K562 (cell line): ENCODE results near the gene ANKLE1. TPM values are rescaled to one million over a fixed set of nuclear protein-coding genes. Genes with fewer than 3 reads are reported as not detected.
A peak's percentile ranks its signal among the peaks of the same experiment; 100 is the strongest.

Experiments used
- EHMT2 ChIP-seq: fragments of 450-650 bp; IDR thresholded peaks from 2 replicates; pipeline ENCODE4 v1.6.1; 2018; ENCODE audit warnings: antibody characterized with exemption
- ETS2 ChIP-seq: IDR thresholded peaks from 2 replicates; pipeline ENCODE4 v1.6.1; 2016; ENCODE audit warnings: borderline replicate concordance, missing genetic modification characterization, mild to moderate bottlenecking, moderate library complexity, missing compliant biosample characterization; ENCODE audit not compliant: poor library complexity, severe bottlenecking
- ETV1 ChIP-seq: fragments of 450-650 bp; conservative IDR thresholded peaks from 2 replicates; pipeline ENCODE4 v1.6.1; 2016; ENCODE audit warnings: missing genetic modification characterization, control low read depth, low read depth, missing compliant biosample characterization
- FOXA1 ChIP-seq: fragments of 450-650 bp; IDR thresholded peaks from 2 replicates; pipeline ENCODE4 v1.6.1; 2016; ENCODE audit warnings: mild to moderate bottlenecking, borderline replicate concordance
- HMG20B ChIP-seq: fragments of 250-450 bp; sonication (Bioruptor Pico); IDR thresholded peaks from 2 replicates; pipeline ENCODE4 v1.5.0; 2021; ENCODE audit warnings: mild to moderate bottlenecking
- HNRNPK ChIP-seq: fragments of 200-400 bp; formaldehyde crosslinking; IDR thresholded peaks from one replicate; pipeline ENCODE4 v1.6.1; 2018; ENCODE audit warnings: mild to moderate bottlenecking, low read depth, low read length; ENCODE audit not compliant: poor library complexity, severe bottlenecking
- JUN ChIP-seq, 2 experiments: sonication (generic) in 1 of 2; formaldehyde crosslinking in 1 of 2; IDR thresholded peaks; 2 replicates each; pipeline versions ENCODE4 v1.6.1 to v1.8.0; 2012 to 2022; ENCODE audit warnings: borderline replicate concordance in 2 of 2, mild to moderate bottlenecking in 2 of 2, improper control_type of control experiment in 1 of 2, low read depth in 1 of 2, low read length in 1 of 2, missing genetic modification reagents in 1 of 2
- MCM5 ChIP-seq: fragments of 450-650 bp; IDR thresholded peaks from 2 replicates; pipeline ENCODE4 v1.6.1; 2016; ENCODE audit warnings: low read depth
- MIER1 ChIP-seq: fragments of 450-650 bp; IDR thresholded peaks from 2 replicates; pipeline ENCODE4 v1.6.1; 2016; ENCODE audit warnings: antibody characterized with exemption, mild to moderate bottlenecking, low read depth
- MTA2 ChIP-seq: fragments of 450-650 bp; IDR thresholded peaks from 2 replicates; pipeline ENCODE4 v1.6.1; 2016; ENCODE audit warnings: low read depth
- PREB ChIP-seq: sonication (generic); formaldehyde crosslinking; IDR thresholded peaks from 2 replicates; pipeline ENCODE4 v1.8.1; 2023; ENCODE audit warnings: mild to moderate bottlenecking, missing genetic modification reagents
- RFX1 ChIP-seq: fragments of 450-650 bp; IDR thresholded peaks from 2 replicates; pipeline ENCODE4 v1.6.1; 2016; ENCODE audit warnings: mild to moderate bottlenecking, moderate library complexity
- RNF2 ChIP-seq: sonication (generic); IDR thresholded peaks from 2 replicates; pipeline ENCODE4 v1.6.1; 2016
- SMARCC2 ChIP-seq: fragments of 450-650 bp; IDR thresholded peaks from 2 replicates; pipeline ENCODE4 v1.6.1; 2017; ENCODE audit warnings: antibody characterized with exemption, moderate library complexity, mild to moderate bottlenecking, low read depth
- SNRNP70 ChIP-seq: fragments of 200-400 bp; formaldehyde crosslinking; optimal IDR thresholded peaks from 2 replicates; pipeline ENCODE3; 2017; ENCODE audit warnings: low read depth, low read length
- SRF ChIP-seq, 2 experiments: fragments of 250-450, 450-650 bp in 1 of 2; sonication (Bioruptor Pico) in 1 of 2; sonication (generic) in 1 of 2; formaldehyde crosslinking; IDR thresholded peaks; 2 replicates each; pipeline versions ENCODE4 v1.5.0 to v1.5.1; 2020 to 2022; ENCODE audit warnings: mild to moderate bottlenecking in 1 of 2, missing genetic modification reagents in 1 of 2
- ZNF140 ChIP-seq: fragments of 250-450 bp; sonication (Bioruptor Pico); IDR thresholded peaks from 2 replicates; pipeline ENCODE4 v1.8.0; 2021; ENCODE audit warnings: moderate library complexity, mild to moderate bottlenecking, inconsistent platforms
- ZNF23 ChIP-seq: fragments of 250-450 bp; sonication (Bioruptor Pico); IDR thresholded peaks from 2 replicates; pipeline ENCODE4 v1.4.0; 2020; ENCODE audit warnings: mild to moderate bottlenecking
- ZNF507 ChIP-seq: conservative IDR thresholded peaks from 2 replicates; pipeline ENCODE4 v1.6.1; 2017; ENCODE audit warnings: missing genetic modification characterization, missing compliant biosample characterization
- ZNF696 ChIP-seq: fragments of 250-450 bp; sonication (Bioruptor Pico); conservative IDR thresholded peaks from 2 replicates; pipeline ENCODE4 v1.4.0; 2020; ENCODE audit warnings: mild to moderate bottlenecking, moderate library complexity
- polyA plus RNA-seq, 8 experiments: library from polyadenylated mRNA; depleted of rRNA in 4 of 8; stranded (reverse) in 5 of 8; unstranded in 3 of 8; fragments of >200 nt; fragmentation: Nextera tagmentation in 2 of 8; fragmentation: Illumina TruSeq in 1 of 8; extraction: Ambion mirVana in 2 of 8; extraction: Trizol in 1 of 8; gene quantifications; 2 replicates each; pipeline versions ENCODE4 v1.2.1 to v1.2.3, GENCODE V29; 2011 to 2014; ENCODE audit warnings: inconsistent platforms in 1 of 8, missing spikeins in 1 of 8
- total RNA-seq, 7 experiments: library from RNA; depleted of rRNA in 6 of 7; stranded (reverse); fragments of >200 nt in 6 of 7; fragmentation: Illumina TruSeq in 2 of 7; extraction: Trizol in 2 of 7; gene quantifications; 2 replicates each; pipeline versions ENCODE4 v1.2.1 to v1.2.3, GENCODE V29; 2011 to 2021; ENCODE audit warnings: low replicate concordance in 1 of 7
- TF ChIP-seq, protein P1 (sequence below): fragments of 250-450 bp; sonication (Bioruptor Pico); IDR thresholded peaks from 2 replicates; pipeline ENCODE4 v1.8.0; 2022; ENCODE audit warnings: inconsistent platforms, mild to moderate bottlenecking, moderate library complexity, borderline replicate concordance
- TF ChIP-seq, protein P2 (sequence below), 2 experiments: fragments of 450-650 bp; IDR thresholded peaks; 2 replicates each; pipeline ENCODE4 v1.6.1; 2018; ENCODE audit warnings: mild to moderate bottlenecking in 2 of 2, low read depth in 1 of 2; ENCODE audit not compliant: partially characterized antibody in 2 of 2

The ANKLE1 gene
- total and polyA plus RNA-seq, 9 of the 15 experiments (the other 6 are each of a cell fraction or from before 2014, with no cell fraction given), result 0.63 to 9.2 (median 2.9) TPM

- TF ChIP-seq, protein P1, sequence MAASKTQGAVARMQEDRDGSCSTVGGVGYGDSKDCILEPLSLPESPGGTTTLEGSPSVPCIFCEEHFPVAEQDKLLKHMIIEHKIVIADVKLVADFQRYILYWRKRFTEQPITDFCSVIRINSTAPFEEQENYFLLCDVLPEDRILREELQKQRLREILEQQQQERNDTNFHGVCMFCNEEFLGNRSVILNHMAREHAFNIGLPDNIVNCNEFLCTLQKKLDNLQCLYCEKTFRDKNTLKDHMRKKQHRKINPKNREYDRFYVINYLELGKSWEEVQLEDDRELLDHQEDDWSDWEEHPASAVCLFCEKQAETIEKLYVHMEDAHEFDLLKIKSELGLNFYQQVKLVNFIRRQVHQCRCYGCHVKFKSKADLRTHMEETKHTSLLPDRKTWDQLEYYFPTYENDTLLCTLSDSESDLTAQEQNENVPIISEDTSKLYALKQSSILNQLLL (CRISPR knock-in tag), result no peak
- peak; percentile 23; the same call in 1 of the 2 replicates for TF ChIP-seq JUN (IDR thresholded peaks at IDR 0.05; ENCODE audit: borderline replicate concordance, low read depth, low read length)
- TF ChIP-seq JUN (CRISPR knock-in tag; IDR thresholded peaks at IDR 0.05; ENCODE audit: borderline replicate concordance), result no peak
- no peak for TF ChIP-seq RNF2
- TF ChIP-seq SNRNP70, result no peak
- no peak for TF ChIP-seq ZNF507 (tag)
- no peak for TF ChIP-seq HNRNPK
- no peak for TF ChIP-seq RFX1
- TF ChIP-seq PREB (CRISPR knock-in tag), result no peak
- no peak for TF ChIP-seq HMG20B (CRISPR knock-in tag)
- TF ChIP-seq, protein P2, sequence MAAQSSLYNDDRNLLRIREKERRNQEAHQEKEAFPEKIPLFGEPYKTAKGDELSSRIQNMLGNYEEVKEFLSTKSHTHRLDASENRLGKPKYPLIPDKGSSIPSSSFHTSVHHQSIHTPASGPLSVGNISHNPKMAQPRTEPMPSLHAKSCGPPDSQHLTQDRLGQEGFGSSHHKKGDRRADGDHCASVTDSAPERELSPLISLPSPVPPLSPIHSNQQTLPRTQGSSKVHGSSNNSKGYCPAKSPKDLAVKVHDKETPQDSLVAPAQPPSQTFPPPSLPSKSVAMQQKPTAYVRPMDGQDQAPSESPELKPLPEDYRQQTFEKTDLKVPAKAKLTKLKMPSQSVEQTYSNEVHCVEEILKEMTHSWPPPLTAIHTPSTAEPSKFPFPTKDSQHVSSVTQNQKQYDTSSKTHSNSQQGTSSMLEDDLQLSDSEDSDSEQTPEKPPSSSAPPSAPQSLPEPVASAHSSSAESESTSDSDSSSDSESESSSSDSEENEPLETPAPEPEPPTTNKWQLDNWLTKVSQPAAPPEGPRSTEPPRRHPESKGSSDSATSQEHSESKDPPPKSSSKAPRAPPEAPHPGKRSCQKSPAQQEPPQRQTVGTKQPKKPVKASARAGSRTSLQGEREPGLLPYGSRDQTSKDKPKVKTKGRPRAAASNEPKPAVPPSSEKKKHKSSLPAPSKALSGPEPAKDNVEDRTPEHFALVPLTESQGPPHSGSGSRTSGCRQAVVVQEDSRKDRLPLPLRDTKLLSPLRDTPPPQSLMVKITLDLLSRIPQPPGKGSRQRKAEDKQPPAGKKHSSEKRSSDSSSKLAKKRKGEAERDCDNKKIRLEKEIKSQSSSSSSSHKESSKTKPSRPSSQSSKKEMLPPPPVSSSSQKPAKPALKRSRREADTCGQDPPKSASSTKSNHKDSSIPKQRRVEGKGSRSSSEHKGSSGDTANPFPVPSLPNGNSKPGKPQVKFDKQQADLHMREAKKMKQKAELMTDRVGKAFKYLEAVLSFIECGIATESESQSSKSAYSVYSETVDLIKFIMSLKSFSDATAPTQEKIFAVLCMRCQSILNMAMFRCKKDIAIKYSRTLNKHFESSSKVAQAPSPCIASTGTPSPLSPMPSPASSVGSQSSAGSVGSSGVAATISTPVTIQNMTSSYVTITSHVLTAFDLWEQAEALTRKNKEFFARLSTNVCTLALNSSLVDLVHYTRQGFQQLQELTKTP (IDR thresholded peaks at IDR 0.05; ENCODE audit: low read depth in 1 of 2, partially characterized antibody in 2 of 2), result peak in 1 of 2 experiments; percentile 69
- TF ChIP-seq MTA2, result no peak
- no peak for TF ChIP-seq FOXA1
- no peak for TF ChIP-seq ZNF23 (CRISPR knock-in tag)
- 0 out of 2 replicates have a peak, but pooled peaks have one; percentile 50 for TF ChIP-seq MIER1
- TF ChIP-seq ZNF696, result no peak
- peak in 1 of 2 experiments; percentile 10; a peak in 1 of 4 replicates for TF ChIP-seq SRF (CRISPR knock-in tag; IDR thresholded peaks at IDR 0.05)
- no peak for TF ChIP-seq ETS2 (tag)
- no peak for TF ChIP-seq EHMT2
- TF ChIP-seq ETV1, result no peak
- no peak for TF ChIP-seq ZNF140 (CRISPR knock-in tag)
- no peak for TF ChIP-seq MCM5
- no peak for TF ChIP-seq SMARCC2
Observed at GRCh38 chr19:17292301-17293074, 10.8 kb downstream of the ANKLE1 start (continued).
